GM06990 (cell line): ENCODE data around the gene TCAIM.

Experiments used
- DNase-seq: peaks from one replicate; pipeline ENCODE4 v3.0.0-alpha.2; 2011; ENCODE audit not compliant: insufficient read length; ENCODE audit errors: extremely low read depth
- H3K27me3 ChIP-seq: replicated peaks from 2 replicates; pipeline ENCODE4 v1.6.0; 2011; ENCODE audit warnings: low read length; ENCODE audit not compliant: control insufficient read depth, insufficient read depth
- H3K36me3 ChIP-seq: 2 replicates; pipeline ENCODE4 v1.5.1; 2011; ENCODE audit warnings: low read length; ENCODE audit not compliant: control insufficient read depth, insufficient read depth
- H3K4me3 ChIP-seq: replicated peaks from 2 replicates; pipeline ENCODE4 v1.5.1; 2011; ENCODE audit warnings: low read depth, mild to moderate bottlenecking, control low read depth, low read length
- TF ChIP-seq, protein P1 (sequence below): IDR thresholded peaks from 2 replicates; pipeline ENCODE4 v1.5.1; 2011; ENCODE audit warnings: low read length, control low read depth, mild to moderate bottlenecking, inconsistent platforms; ENCODE audit not compliant: insufficient read depth, poor library complexity, severe bottlenecking

Gene TCAIM

DNA sequence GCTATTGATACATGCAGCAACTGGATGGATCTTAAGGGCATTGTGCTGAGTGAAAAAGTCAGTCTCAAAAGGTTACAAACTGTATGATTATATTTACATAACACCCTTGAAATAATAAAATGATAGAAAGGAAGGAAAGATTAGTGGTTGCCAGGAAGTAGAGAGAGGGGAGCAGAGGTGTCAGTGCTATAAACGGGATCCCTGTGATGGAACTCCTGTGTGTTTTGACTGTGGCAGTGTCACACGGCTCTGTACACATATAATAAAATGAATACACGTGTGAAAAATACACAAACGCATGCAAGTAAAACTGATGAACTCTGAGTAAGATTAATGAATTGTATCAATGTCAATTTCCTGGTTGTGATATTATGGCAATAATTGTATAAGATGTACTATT lies 60.3 kb downstream of the TCAIM start:
- no peaks in the 10 kb centered on the region for H3K27me3 ChIP-seq
- TF ChIP-seq, protein P1, sequence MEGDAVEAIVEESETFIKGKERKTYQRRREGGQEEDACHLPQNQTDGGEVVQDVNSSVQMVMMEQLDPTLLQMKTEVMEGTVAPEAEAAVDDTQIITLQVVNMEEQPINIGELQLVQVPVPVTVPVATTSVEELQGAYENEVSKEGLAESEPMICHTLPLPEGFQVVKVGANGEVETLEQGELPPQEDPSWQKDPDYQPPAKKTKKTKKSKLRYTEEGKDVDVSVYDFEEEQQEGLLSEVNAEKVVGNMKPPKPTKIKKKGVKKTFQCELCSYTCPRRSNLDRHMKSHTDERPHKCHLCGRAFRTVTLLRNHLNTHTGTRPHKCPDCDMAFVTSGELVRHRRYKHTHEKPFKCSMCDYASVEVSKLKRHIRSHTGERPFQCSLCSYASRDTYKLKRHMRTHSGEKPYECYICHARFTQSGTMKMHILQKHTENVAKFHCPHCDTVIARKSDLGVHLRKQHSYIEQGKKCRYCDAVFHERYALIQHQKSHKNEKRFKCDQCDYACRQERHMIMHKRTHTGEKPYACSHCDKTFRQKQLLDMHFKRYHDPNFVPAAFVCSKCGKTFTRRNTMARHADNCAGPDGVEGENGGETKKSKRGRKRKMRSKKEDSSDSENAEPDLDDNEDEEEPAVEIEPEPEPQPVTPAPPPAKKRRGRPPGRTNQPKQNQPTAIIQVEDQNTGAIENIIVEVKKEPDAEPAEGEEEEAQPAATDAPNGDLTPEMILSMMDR = no peak
- no peak overlapping the region for H3K4me3 ChIP-seq
- peaks cover 2% of the 10 kb centered on the region; the same call in 1 of the 2 replicates for H3K36me3 ChIP-seq
- DNase-seq = no peak

DNA sequence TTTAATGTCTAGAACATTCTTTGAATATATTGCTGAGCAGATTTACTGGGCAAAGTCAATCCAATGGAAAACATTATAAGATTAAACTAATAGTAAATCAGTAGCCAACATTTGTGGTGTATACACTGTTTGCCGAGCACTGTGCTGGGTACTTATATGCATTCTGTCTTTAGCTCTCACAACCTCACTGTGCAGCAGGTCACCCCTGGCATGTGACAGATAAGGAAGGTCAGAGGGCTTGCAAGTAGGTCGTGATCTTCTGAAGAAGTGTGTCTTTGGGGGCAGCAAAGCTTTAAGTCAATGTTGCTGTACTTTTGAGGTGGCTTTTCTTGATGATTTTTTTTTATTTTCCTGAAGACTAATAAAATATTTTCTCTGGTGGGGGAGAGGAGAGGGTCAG lies 62.2 kb downstream of the TCAIM start:
- Histone ChIP-seq H3K4me3 (no peak overlapping the region), H3K36me3 (peaks cover 2% of the 10 kb centered on the region; the same call in 1 of the 2 replicates), H3K27me3 (no peaks in the 10 kb centered on the region)
- no peak for DNase-seq
- TF ChIP-seq, protein P1 = no peak

DNA sequence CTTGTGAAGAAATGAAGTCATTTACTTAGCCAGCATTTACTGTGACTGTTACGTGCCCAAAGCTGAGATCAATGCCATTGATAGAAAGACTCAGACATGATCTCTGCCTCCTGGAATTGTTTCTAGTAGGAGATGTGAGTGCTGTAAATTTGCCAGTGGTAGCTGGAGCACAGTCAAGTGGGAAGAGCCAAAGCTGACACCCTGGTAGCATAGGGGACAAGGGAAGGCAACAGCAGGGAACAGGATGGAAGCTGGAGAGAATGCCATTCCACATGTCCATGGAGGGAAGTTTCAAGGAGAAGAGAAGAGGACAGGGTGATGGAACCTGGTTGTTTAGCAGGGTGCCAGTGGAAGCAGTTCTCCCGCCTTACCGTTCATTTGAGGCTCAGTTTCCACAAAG lies 64.0 kb downstream of the TCAIM start:
- Histone ChIP-seq H3K4me3 (no peak overlapping the region), H3K27me3 (no peaks in the 10 kb centered on the region), H3K36me3 (peaks cover 2% of the 10 kb centered on the region; the same call in 1 of the 2 replicates)
- TF ChIP-seq, protein P1 = no peak
- DNase-seq = no peak

GRCh38 chr3:44409640-44410410 lies 71.3 kb downstream of the TCAIM start:
- H3K4me3 ChIP-seq = no peak overlapping the region
- no peaks in the 10 kb centered on the region for H3K27me3 ChIP-seq
- TF ChIP-seq, protein P1 = no peak
- H3K36me3 ChIP-seq = no peaks in the 10 kb centered on the region
- DNase-seq = no peak

GRCh38 chr3:44411031-44411645 lies 72.6 kb downstream of the TCAIM start:
- Histone ChIP-seq H3K27me3 (no peaks in the 10 kb centered on the region), H3K36me3 (no peaks in the 10 kb centered on the region), H3K4me3 (no peak overlapping the region)
- TF ChIP-seq, protein P1 = no peak
- no peak for DNase-seq

GRCh38 chr3:44412365-44412764 lies 73.8 kb downstream of the TCAIM start:
- no peaks in the 10 kb centered on the region for H3K27me3 ChIP-seq
- DNase-seq = no peak
- TF ChIP-seq, protein P1 = no peak
- H3K36me3 ChIP-seq = no peaks in the 10 kb centered on the region
- no peak overlapping the region for H3K4me3 ChIP-seq
